Measurements from ENCODE around the gene ATXN7L1.

Gene ATXN7L1

GRCh38 chr7:105559926-105560325 is 316.5 kb downstream of the ATXN7L1 start:
- Histone ChIP-seq H3K27ac (ENCODE audit: low read depth, low read length) (no peak overlapping the region), H3K23ac (ENCODE audit: low read length) (no peak overlapping the region), H3K4ac (ENCODE audit: low read depth, low read length) (no peak overlapping the region), H4K91ac (ENCODE audit: low read depth, low read length) (no peak overlapping the region), H2BK12ac (ENCODE audit: low read length) (no peak overlapping the region), H3K36me3 (ENCODE audit: control insufficient read depth in 1 of 2, insufficient read depth in 2 of 2, low read length in 2 of 2) (peaks cover 19 to 30% of the 10 kb centered on the region in 2 experiments), H3K14ac (ENCODE audit: low read length) (no peak overlapping the region), H3K4me2 (ENCODE audit: low read length) (no peak overlapping the region), H3K9ac (ENCODE audit: low read length) (no peak overlapping the region), H3K79me1 (ENCODE audit: low read length) (no peaks in the 10 kb centered on the region), H3K27me3 (ENCODE audit: insufficient read depth, low read length) (no peaks in the 10 kb centered on the region), H3K18ac (ENCODE audit: low read length) (no peak overlapping the region), H3K4me1 (ENCODE audit: control insufficient read depth in 1 of 2, insufficient read depth in 2 of 2, low read length in 2 of 2) (no peaks in the 10 kb centered on the region), H4K8ac (ENCODE audit: low read depth, low read length) (no peak overlapping the region), H2AFZ (ENCODE audit: insufficient read depth, low read length, poor library complexity) (no peak overlapping the region), H2AK5ac (ENCODE audit: low read length) (no peak overlapping the region), H4K12ac (ENCODE audit: low read depth, low read length) (no peak overlapping the region), H3K4me3 (ENCODE audit: low read depth, low read length) (no peak overlapping the region), H3K9me3 (ENCODE audit: insufficient read depth, low read depth, low read length) (no peaks in the 10 kb centered on the region), H3K79me2 (ENCODE audit: control insufficient read depth, insufficient read depth, low read length, poor library complexity) (no peaks in the 10 kb centered on the region), H2BK120ac (ENCODE audit: insufficient read depth, low read length, poor library complexity) (no peak overlapping the region), H2BK5ac (ENCODE audit: low read depth, low read length, poor library complexity) (no peak overlapping the region)
- no peak for DNase-seq
- no CpG with 5 or more reads among the region's 1 CpG for WGBS (ENCODE audit: extremely low coverage, insufficient coverage, insufficient read length)

Measured in trophoblast cell (in vitro differentiated cells and primary cell).